WI38 (cell line): ENCODE measurements around the gene ITPA.

Source experiments
- H3K4me3 ChIP-seq: 2 replicates; pipeline ENCODE4 v1.5.1; 2011; ENCODE audit warnings: low read depth, mild to moderate bottlenecking, control low read depth, low read length
- TF ChIP-seq, protein P1 (sequence below): IDR thresholded peaks from 2 replicates; pipeline ENCODE4 v1.5.1; 2012; ENCODE audit warnings: low read depth, mild to moderate bottlenecking, control low read depth, low read length

Gene ITPA

DNA sequence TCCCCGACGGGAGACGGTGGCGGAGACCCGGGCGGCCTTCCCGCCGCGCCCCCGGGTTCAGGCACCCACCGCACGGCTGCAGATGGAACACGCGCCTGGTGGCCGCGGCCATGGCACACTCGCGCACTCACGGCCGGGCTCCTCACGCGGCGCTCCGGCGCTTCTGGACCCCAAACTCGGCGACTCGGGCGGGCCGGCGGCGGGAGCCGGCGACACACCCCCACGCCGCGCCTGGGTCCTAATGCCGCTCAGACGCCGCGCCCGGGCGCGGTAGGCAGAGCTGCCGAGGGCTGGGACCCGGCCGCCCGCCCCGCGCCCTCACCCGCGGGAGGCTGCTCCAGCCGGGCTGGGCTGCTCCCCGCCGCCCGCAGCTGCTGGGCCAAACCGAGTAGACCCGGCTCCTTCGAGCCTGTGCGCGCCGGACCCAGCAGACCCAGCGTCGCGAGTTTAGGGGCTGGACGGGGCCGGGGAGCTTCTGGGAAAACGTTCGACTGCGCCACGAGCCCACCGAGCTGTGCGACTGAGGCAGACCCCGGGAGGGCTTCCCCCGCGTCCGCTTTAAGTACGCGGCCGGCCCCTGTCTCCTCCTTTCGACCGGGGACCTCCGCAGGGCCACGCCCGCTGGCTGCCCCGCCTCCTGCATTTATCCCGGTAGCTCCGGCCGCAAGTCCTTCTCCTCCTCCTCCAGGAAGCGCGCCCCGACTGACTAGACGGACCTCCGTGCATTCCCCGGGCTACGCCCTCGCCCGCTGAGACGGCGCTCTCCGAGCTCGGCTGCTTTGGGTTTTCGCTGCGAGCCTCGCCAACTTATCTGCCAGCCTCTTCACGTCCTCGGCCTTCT lies 29.9 kb downstream of the ITPA start, which contains the start of gene SLC4A11:
Gene SLC4A11, minus strand, starts transcription at position 165 of the 841 bp plus-strand sequence. Its CDS starts 53 bp downstream, at position 112.
- TF ChIP-seq, protein P1, sequence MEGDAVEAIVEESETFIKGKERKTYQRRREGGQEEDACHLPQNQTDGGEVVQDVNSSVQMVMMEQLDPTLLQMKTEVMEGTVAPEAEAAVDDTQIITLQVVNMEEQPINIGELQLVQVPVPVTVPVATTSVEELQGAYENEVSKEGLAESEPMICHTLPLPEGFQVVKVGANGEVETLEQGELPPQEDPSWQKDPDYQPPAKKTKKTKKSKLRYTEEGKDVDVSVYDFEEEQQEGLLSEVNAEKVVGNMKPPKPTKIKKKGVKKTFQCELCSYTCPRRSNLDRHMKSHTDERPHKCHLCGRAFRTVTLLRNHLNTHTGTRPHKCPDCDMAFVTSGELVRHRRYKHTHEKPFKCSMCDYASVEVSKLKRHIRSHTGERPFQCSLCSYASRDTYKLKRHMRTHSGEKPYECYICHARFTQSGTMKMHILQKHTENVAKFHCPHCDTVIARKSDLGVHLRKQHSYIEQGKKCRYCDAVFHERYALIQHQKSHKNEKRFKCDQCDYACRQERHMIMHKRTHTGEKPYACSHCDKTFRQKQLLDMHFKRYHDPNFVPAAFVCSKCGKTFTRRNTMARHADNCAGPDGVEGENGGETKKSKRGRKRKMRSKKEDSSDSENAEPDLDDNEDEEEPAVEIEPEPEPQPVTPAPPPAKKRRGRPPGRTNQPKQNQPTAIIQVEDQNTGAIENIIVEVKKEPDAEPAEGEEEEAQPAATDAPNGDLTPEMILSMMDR = no peak

GRCh38 chr20:3239867-3240775 lies 30.8 kb downstream of the ITPA start:
- peak overlapping the region; percentile 69 for H3K4me3 ChIP-seq
- TF ChIP-seq, protein P1 = no peak

More for the DNA sequence above, 29.9 kb downstream of the ITPA start, which contains the start of gene SLC4A11:
- H3K4me3 ChIP-seq = peak within 1 kb of the TSS; percentile 69

DNA sequence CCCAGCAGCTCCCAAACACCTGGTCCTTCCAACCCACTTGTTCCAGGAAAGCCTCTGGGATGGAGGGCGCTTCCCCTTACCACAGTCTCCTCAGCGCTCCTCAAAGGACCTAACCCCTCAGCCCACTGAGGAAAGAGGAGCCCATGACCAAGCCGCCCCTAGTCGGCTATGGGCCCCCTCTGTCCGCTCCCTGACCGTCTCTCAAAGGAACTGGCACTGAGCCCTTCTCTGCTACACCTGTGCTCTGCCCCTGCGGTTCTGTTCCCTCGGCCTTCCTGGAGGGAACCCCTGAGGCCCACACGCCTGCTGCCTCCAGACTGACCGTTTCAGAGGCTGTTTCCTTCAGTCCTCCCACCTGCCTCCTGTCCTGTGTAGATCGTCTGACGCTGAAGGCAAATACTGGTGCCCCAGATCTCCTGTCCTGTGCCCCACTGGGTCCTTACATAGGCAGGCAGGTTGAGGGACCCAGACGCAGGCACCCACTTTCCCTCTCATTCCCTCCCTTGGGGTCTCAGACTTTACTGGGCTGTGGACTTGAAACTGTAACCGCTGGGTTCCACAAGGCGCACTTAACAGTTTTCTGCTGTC lies 31.6 kb downstream of the ITPA start:
- TF ChIP-seq, protein P1 = no peak
- peak overlapping the region; percentile 69 for H3K4me3 ChIP-seq

DNA sequence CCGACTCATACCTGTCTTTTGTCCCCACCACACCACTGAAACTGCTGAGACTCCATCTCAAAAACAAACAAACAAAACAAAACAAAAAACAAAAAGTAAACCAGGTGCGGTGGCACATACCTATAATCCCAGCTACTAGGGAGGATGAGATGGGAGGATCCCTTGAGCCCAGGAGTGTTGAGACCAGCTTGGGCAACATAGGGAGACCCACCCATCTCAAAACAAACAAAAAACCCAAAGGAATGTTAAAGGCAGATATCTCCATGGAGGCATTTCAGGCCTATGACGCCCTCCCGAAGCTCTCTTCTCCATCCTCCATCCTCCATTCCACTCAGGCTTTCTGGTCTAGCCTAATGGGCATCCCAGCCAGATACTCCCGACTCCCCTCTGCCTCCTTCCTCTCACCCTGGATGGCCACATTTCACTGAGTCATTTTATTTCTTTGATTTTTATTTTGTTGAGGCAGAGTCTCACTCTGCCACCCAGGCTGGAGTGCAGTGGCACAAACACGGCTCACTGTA lies 32.9 kb downstream of the ITPA start:
- no peak overlapping the region for H3K4me3 ChIP-seq

GRCh38 chr20:3243718-3244358 lies 34.5 kb downstream of the ITPA start:
- TF ChIP-seq, protein P1 = no peak
- no peak overlapping the region for H3K4me3 ChIP-seq

More for the DNA sequence above, 32.9 kb downstream of the ITPA start:
- TF ChIP-seq, protein P1 = no peak

GRCh38 chr20:3244613-3245012 lies 35.3 kb downstream of the ITPA start:
- no peak overlapping the region for H3K4me3 ChIP-seq
- TF ChIP-seq, protein P1 = no peak
